HepG2 (cell line): ENCODE data around the gene CYP2W1. TPM values are rescaled to one million over a fixed set of nuclear protein-coding genes. Genes with fewer than 3 reads are reported as not detected.

Experiments used
- ESRRA ChIP-seq: sonication (generic); formaldehyde crosslinking; IDR thresholded peaks from 2 replicates; pipeline ENCODE4 v1.5.1; 2020; ENCODE audit warnings: mild to moderate bottlenecking, low read depth, missing genetic modification reagents
- HMG20A ChIP-seq: IDR thresholded peaks from 2 replicates; pipeline ENCODE4 v1.6.1; 2016; ENCODE audit warnings: borderline replicate concordance
- KDM5B ChIP-seq: sonication (generic); formaldehyde crosslinking; IDR thresholded peaks from 2 replicates; pipeline ENCODE4 v1.4.0; 2020; ENCODE audit warnings: missing genetic modification reagents, mild to moderate bottlenecking, borderline replicate concordance
- MATR3 ChIP-seq: sonication (generic); formaldehyde crosslinking; IDR thresholded peaks from 2 replicates; pipeline ENCODE4 v1.4.0; 2020; ENCODE audit warnings: missing genetic modification reagents
- MYC ChIP-seq: sonication (generic); formaldehyde crosslinking; IDR thresholded peaks from 2 replicates; pipeline ENCODE4 v1.9.0; 2021; ENCODE audit warnings: missing genetic modification reagents, borderline replicate concordance
- PBX2 ChIP-seq: IDR thresholded peaks from 2 replicates; pipeline ENCODE4 v1.6.1; 2016; ENCODE audit warnings: control low read depth
- RAD21 ChIP-seq: fragments of 450-650 bp; formaldehyde crosslinking; IDR thresholded peaks from 2 replicates; pipeline ENCODE4 v1.5.0; 2020; ENCODE audit warnings: mild to moderate bottlenecking
- SALL1 ChIP-seq: sonication (generic); formaldehyde crosslinking; IDR thresholded peaks from 2 replicates; pipeline ENCODE4 v1.8.0; 2022; ENCODE audit warnings: mild to moderate bottlenecking, missing genetic modification reagents
- SRY ChIP-seq: sonication (generic); formaldehyde crosslinking; IDR thresholded peaks from 2 replicates; pipeline ENCODE4 v1.8.0; 2022; ENCODE audit warnings: mild to moderate bottlenecking, missing genetic modification reagents
- TCF7 ChIP-seq: sonication (generic); IDR thresholded peaks from 2 replicates; pipeline ENCODE4 v1.6.1; 2016; ENCODE audit warnings: antibody characterized with exemption, low read depth
- TEAD2 ChIP-seq: sonication (generic); formaldehyde crosslinking; IDR thresholded peaks from 2 replicates; pipeline ENCODE4 v1.9.0; 2021; ENCODE audit warnings: missing genetic modification reagents
- TIGD3 ChIP-seq: sonication (generic); formaldehyde crosslinking; IDR thresholded peaks from 2 replicates; pipeline ENCODE4 v1.5.1; 2020; ENCODE audit warnings: mild to moderate bottlenecking, missing genetic modification reagents, borderline replicate concordance
- TP53 ChIP-seq: sonication (generic); formaldehyde crosslinking; conservative IDR thresholded peaks from 2 replicates; pipeline ENCODE4 v1.4.0; 2020; ENCODE audit warnings: missing genetic modification reagents
- TRIM24 ChIP-seq: sonication (generic); formaldehyde crosslinking; IDR thresholded peaks from 2 replicates; pipeline ENCODE4 v1.8.0; 2022; ENCODE audit warnings: mild to moderate bottlenecking, missing genetic modification reagents
- YEATS4 ChIP-seq: sonication (generic); formaldehyde crosslinking; IDR thresholded peaks from 2 replicates; pipeline ENCODE4 v1.4.0; 2020; ENCODE audit warnings: missing genetic modification reagents, borderline replicate concordance
- ZFP90 ChIP-seq: sonication (generic); formaldehyde crosslinking; IDR thresholded peaks from 2 replicates; pipeline ENCODE4 v1.8.0; 2022; ENCODE audit warnings: missing genetic modification reagents, mild to moderate bottlenecking, inconsistent platforms, borderline replicate concordance
- ZNF274 ChIP-seq: sonication (generic); formaldehyde crosslinking; IDR thresholded peaks from 2 replicates; pipeline ENCODE4 v1.5.1; 2020; ENCODE audit warnings: mild to moderate bottlenecking, missing genetic modification reagents
- ZNF333 ChIP-seq: sonication (generic); formaldehyde crosslinking; IDR thresholded peaks from 2 replicates; pipeline ENCODE4 v1.4.0; 2020; ENCODE audit warnings: mild to moderate bottlenecking, missing genetic modification reagents, borderline replicate concordance
- ZNF557 ChIP-seq: sonication (generic); formaldehyde crosslinking; IDR thresholded peaks from 2 replicates; pipeline ENCODE4 v1.4.0; 2020; ENCODE audit warnings: missing genetic modification reagents
- polyA plus RNA-seq, 8 experiments: library from polyadenylated mRNA; depleted of rRNA in 3 of 8; stranded (reverse) in 7 of 8; unstranded in 1 of 8; fragments of >200 nt; fragmentation: Illumina TruSeq in 4 of 8; extraction: Trizol in 4 of 8; gene quantifications; 2 replicates each; pipeline versions ENCODE4 v1.2.1 to v1.2.3, GENCODE V29; 2011 to 2016; ENCODE audit warnings: low read depth in 4 of 8, missing spikeins in 1 of 8, mixed read lengths in 1 of 8; ENCODE audit not compliant: insufficient read depth in 1 of 8
- total RNA-seq, 5 experiments: library from RNA; depleted of rRNA; stranded (reverse); fragments of >200 nt; fragmentation: Illumina TruSeq; extraction: Trizol; gene quantifications; 2 replicates each; pipeline ENCODE4 v1.2.3, GENCODE V29; 2016; ENCODE audit warnings: low read depth in 1 of 5
- TF ChIP-seq, protein P1 (sequence below): sonication (generic); formaldehyde crosslinking; conservative IDR thresholded peaks from 2 replicates; pipeline ENCODE4 v1.8.0; 2022; ENCODE audit warnings: mild to moderate bottlenecking, moderate library complexity, missing genetic modification reagents
- TF ChIP-seq, protein P2 (sequence below): sonication (generic); formaldehyde crosslinking; IDR thresholded peaks from 2 replicates; pipeline ENCODE4 v1.5.1; 2020; ENCODE audit warnings: mild to moderate bottlenecking, missing genetic modification reagents, moderate library complexity
- TF ChIP-seq, protein P3 (sequence below): IDR thresholded peaks from 2 replicates; pipeline ENCODE4 v1.6.1; 2016

Gene CYP2W1
- total and polyA plus RNA-seq, 2 of the 13 experiments (the other 11 are each of a cell fraction or from before 2014, with no cell fraction given), result 19.5 to 31.7 TPM

DNA sequence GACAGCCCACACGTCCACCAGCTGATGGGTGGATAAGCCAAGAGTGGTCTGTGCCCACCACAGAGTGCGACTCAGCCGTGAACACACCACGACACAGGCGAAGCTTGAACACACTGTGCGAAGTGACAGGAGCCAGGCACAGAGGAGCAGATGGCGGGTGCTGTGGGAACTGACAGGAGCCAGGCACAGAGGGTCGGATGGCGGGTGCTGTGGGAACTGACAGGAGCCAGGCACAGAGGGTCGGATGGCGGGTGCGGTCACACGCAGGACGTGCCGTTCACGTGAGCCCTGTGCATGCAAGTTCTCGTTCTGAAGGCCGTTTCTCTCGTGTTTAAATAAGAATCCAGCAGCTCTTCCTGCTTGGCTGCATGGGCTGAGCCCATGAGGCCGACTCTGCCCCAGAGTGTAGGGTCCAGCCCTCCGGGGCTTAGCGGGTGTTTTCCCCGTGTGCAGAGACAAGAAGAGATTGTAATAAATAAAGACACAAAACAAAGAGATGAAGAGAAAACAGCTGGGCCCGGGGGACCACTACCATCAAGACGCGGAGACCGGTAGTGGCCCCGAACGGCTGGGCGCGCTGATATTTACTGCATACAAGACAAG lies 22.6 kb upstream of the CYP2W1 start (continued):
- TF ChIP-seq, protein P1, sequence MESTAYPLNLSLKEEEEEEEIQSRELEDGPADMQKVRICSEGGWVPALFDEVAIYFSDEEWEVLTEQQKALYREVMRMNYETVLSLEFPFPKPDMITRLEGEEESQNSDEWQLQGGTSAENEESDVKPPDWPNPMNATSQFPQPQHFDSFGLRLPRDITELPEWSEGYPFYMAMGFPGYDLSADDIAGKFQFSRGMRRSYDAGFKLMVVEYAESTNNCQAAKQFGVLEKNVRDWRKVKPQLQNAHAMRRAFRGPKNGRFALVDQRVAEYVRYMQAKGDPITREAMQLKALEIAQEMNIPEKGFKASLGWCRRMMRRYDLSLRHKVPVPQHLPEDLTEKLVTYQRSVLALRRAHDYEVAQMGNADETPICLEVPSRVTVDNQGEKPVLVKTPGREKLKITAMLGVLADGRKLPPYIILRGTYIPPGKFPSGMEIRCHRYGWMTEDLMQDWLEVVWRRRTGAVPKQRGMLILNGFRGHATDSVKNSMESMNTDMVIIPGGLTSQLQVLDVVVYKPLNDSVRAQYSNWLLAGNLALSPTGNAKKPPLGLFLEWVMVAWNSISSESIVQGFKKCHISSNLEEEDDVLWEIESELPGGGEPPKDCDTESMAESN (CRISPR knock-in tag), result no peak
- no peak for TF ChIP-seq TEAD2
- no peak for TF ChIP-seq MATR3 (CRISPR knock-in tag)
- TF ChIP-seq TRIM24 (CRISPR knock-in tag), result no peak
- peak; percentile 59; the same call in 1 of the 2 replicates for TF ChIP-seq MYC (CRISPR knock-in tag)
- TF ChIP-seq, protein P2, sequence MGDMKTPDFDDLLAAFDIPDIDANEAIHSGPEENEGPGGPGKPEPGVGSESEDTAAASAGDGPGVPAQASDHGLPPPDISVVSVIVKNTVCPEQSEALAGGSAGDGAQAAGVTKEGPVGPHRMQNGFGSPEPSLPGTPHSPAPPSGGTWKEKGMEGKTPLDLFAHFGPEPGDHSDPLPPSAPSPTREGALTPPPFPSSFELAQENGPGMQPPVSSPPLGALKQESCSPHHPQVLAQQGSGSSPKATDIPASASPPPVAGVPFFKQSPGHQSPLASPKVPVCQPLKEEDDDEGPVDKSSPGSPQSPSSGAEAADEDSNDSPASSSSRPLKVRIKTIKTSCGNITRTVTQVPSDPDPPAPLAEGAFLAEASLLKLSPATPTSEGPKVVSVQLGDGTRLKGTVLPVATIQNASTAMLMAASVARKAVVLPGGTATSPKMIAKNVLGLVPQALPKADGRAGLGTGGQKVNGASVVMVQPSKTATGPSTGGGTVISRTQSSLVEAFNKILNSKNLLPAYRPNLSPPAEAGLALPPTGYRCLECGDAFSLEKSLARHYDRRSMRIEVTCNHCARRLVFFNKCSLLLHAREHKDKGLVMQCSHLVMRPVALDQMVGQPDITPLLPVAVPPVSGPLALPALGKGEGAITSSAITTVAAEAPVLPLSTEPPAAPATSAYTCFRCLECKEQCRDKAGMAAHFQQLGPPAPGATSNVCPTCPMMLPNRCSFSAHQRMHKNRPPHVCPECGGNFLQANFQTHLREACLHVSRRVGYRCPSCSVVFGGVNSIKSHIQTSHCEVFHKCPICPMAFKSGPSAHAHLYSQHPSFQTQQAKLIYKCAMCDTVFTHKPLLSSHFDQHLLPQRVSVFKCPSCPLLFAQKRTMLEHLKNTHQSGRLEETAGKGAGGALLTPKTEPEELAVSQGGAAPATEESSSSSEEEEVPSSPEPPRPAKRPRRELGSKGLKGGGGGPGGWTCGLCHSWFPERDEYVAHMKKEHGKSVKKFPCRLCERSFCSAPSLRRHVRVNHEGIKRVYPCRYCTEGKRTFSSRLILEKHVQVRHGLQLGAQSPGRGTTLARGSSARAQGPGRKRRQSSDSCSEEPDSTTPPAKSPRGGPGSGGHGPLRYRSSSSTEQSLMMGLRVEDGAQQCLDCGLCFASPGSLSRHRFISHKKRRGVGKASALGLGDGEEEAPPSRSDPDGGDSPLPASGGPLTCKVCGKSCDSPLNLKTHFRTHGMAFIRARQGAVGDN (CRISPR knock-in tag), result peak; percentile 99
- no peak for TF ChIP-seq PBX2 (CRISPR knock-in tag)
- peak; percentile 68; the same call in 1 of the 2 replicates for TF ChIP-seq KDM5B (CRISPR knock-in tag)
- TF ChIP-seq ESRRA (CRISPR knock-in tag), result 0 out of 2 replicates have a peak, but pooled peaks have one; percentile 41
- TF ChIP-seq ZNF557, result no peak
- TF ChIP-seq TP53 (CRISPR knock-in tag), result no peak
- TF ChIP-seq ZNF274 (CRISPR knock-in tag), result peak; percentile 92
- peak; percentile 36; the same call in 1 of the 2 replicates for TF ChIP-seq YEATS4 (CRISPR knock-in tag)
- no peak for TF ChIP-seq ZNF333 (CRISPR knock-in tag)
- TF ChIP-seq, protein P3, sequence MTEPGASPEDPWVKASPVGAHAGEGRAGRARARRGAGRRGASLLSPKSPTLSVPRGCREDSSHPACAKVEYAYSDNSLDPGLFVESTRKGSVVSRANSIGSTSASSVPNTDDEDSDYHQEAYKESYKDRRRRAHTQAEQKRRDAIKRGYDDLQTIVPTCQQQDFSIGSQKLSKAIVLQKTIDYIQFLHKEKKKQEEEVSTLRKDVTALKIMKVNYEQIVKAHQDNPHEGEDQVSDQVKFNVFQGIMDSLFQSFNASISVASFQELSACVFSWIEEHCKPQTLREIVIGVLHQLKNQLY (CRISPR knock-in tag), result peak; percentile 96
- TF ChIP-seq ZFP90, result no peak
- no peak for TF ChIP-seq TIGD3
- no peak for TF ChIP-seq SRY
- TF ChIP-seq HMG20A (CRISPR knock-in tag), result peak; percentile 47; the same call in 1 of the 2 replicates
- TF ChIP-seq TCF7, result no peak
- TF ChIP-seq RAD21 (CRISPR knock-in tag), result no peak
- peak; percentile 96 for TF ChIP-seq SALL1 (CRISPR knock-in tag)
